C4-2B (cell line): Measurements from ENCODE around the gene ASF1A.

ENCODE experiments used
- H3K27ac ChIP-seq: fragments of 450-650 bp; 2 replicates; pipeline ENCODE4 v1.5.1; 2017
- CTCF ChIP-seq: fragments of 450-650 bp; conservative IDR thresholded peaks from 2 replicates; pipeline ENCODE4 v1.5.1; 2017; ENCODE audit warnings: mild to moderate bottlenecking
- ZFX ChIP-seq: fragments of 450-650 bp; IDR thresholded peaks from 2 replicates; pipeline ENCODE4 v1.6.1; 2017

Gene ASF1A

GRCh38 chr6:118914598-118914997 is 20.6 kb downstream of the ASF1A start:
- TF ChIP-seq CTCF (no peak), ZFX (no peak)
- no peak overlapping the region for H3K27ac ChIP-seq

GRCh38 chr6:118917546-118918328 is 23.8 kb downstream of the ASF1A start:
- H3K27ac ChIP-seq = no peak overlapping the region
- TF ChIP-seq ZFX = no peak
- TF ChIP-seq CTCF = no peak

- TF ChIP-seq CTCF (no peak), ZFX (no peak)
- H3K27ac ChIP-seq = no peak overlapping the region
Measured at GRCh38 chr6:118918329-118918725, 24.4 kb downstream of the ASF1A start.

GRCh38 chr6:118921084-118921483 is 27.1 kb downstream of the ASF1A start:
- no peak overlapping the region for H3K27ac ChIP-seq
- TF ChIP-seq CTCF (no peak), ZFX (no peak)

GRCh38 chr6:118923035-118923434 is 29.1 kb downstream of the ASF1A start:
- TF ChIP-seq CTCF (no peak), ZFX (no peak)
- H3K27ac ChIP-seq = no peak overlapping the region

GRCh38 chr6:118930680-118931079 is 36.7 kb downstream of the ASF1A start:
- no peak overlapping the region for H3K27ac ChIP-seq
- no peak for TF ChIP-seq ZFX
- TF ChIP-seq CTCF = no peak

GRCh38 chr6:118931436-118931835 is 37.5 kb downstream of the ASF1A start:
- no peak overlapping the region for H3K27ac ChIP-seq
- TF ChIP-seq ZFX (no peak), CTCF (no peak)
